Measurements from ENCODE around the gene HDAC2.

DNA sequence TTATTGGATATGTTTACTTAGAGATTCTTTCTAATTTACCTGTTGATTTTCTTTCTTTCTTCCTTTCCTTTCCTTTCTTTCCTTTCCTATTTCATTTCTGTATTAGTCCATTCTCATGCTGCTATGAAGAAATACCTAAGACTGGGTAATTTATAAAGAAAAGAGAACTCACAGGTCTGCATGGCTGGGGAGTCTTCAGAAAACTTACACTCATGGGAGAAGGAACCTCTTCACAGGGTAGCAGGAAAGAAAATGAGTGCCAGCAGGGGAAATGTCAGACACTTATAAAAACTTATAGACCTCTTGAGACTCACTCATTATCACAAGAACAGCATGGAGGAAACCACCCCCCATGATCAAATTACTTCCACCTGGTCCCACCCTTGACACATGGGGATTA is 40.8 kb downstream of the HDAC2 start:
- TF ChIP-seq POLR2A (IDR thresholded peaks at IDR 0.05) = no peak
- no peak for TF ChIP-seq CTCF (IDR thresholded peaks at IDR 0.05)

All from lower leg skin (tissue), 3 donors.